GM12878 (cell line): ENCODE data around the gene IRGC.

ENCODE experiments used
- BHLHE40 ChIP-seq, 2 experiments: fragments of 450-650 bp in 1 of 2; IDR thresholded peaks; 2 replicates each; pipeline ENCODE4 v1.6.1; 2011 to 2017; ENCODE audit warnings: low read depth in 2 of 2, borderline replicate concordance in 1 of 2, improper control_type of control experiment in 1 of 2, low read length in 1 of 2, mild to moderate bottlenecking in 1 of 2
- CBFB ChIP-seq: IDR thresholded peaks from 2 replicates; pipeline ENCODE4 v1.6.1; 2016; ENCODE audit warnings: antibody characterized with exemption, low read depth
- CREB1 ChIP-seq: IDR thresholded peaks from 2 replicates; pipeline ENCODE4 v1.6.1; 2012; ENCODE audit warnings: low read depth, mild to moderate bottlenecking, inconsistent platforms
- EP300 ChIP-seq, 2 experiments: fragments of 150-350 bp in 1 of 2; IDR thresholded peaks; 2 replicates each; pipeline ENCODE4 v1.6.1; 2011 to 2012; ENCODE audit warnings: low read depth in 2 of 2, low read length in 2 of 2, borderline replicate concordance in 1 of 2, improper control_type of control experiment in 1 of 2, inconsistent platforms in 1 of 2; ENCODE audit not compliant: control insufficient read depth in 1 of 2
- EZH2 ChIP-seq: IDR thresholded peaks from 2 replicates; pipeline ENCODE4 v1.6.1; 2012; ENCODE audit warnings: low read depth, mild to moderate bottlenecking, control low read depth, inconsistent platforms, low read length, borderline replicate concordance; ENCODE audit not compliant: control insufficient read depth
- MYC ChIP-seq: IDR thresholded peaks from 2 replicates; pipeline ENCODE4 v1.6.1; 2011; ENCODE audit warnings: mild to moderate bottlenecking, low read length, moderate library complexity, inconsistent platforms; ENCODE audit not compliant: insufficient read depth, insufficient replicate concordance, insufficient read length, severe bottlenecking
- NRF1 ChIP-seq: conservative IDR thresholded peaks from 2 replicates; pipeline ENCODE4 v1.6.1; 2011; ENCODE audit warnings: mild to moderate bottlenecking, low read depth, low read length, improper control_type of control experiment
- POLR2A ChIP-seq: IDR thresholded peaks from 2 replicates; pipeline ENCODE4 v1.6.1; 2011; ENCODE audit warnings: low read depth, mild to moderate bottlenecking, low read length
- SRF ChIP-seq, 2 experiments: IDR thresholded peaks; 2 replicates each; pipeline ENCODE4 v1.6.1; 2011; ENCODE audit warnings: low read depth in 2 of 2, low read length in 2 of 2, mild to moderate bottlenecking in 1 of 2, moderate library complexity in 1 of 2
- SUZ12 ChIP-seq: fragments of 200-600 bp; sonication (generic); IDR thresholded peaks from one replicate; pipeline ENCODE4 v1.6.1; 2018; ENCODE audit warnings: antibody characterized with exemption, mild to moderate bottlenecking; ENCODE audit not compliant: unreplicated experiment
- TF ChIP-seq, protein P1 (sequence below), 3 experiments: IDR thresholded peaks in 2 of 3; conservative IDR thresholded peaks in 1 of 3; 2 replicates each; pipeline ENCODE4 v1.5.1; 2011; ENCODE audit warnings: low read depth in 3 of 3, low read length in 3 of 3, mild to moderate bottlenecking in 3 of 3, control low read depth in 2 of 3, moderate library complexity in 2 of 3, inconsistent platforms in 1 of 3, mixed read lengths in 1 of 3; ENCODE audit not compliant: control insufficient read depth in 2 of 3, insufficient read depth in 1 of 3; ENCODE audit errors: extremely low read depth in 1 of 3
- TF ChIP-seq, protein P2 (sequence below): fragments of 450-650 bp; IDR thresholded peaks from 2 replicates; pipeline ENCODE4 v1.6.1; 2014; ENCODE audit warnings: mild to moderate bottlenecking
- TF ChIP-seq, protein P3 (sequence below): IDR thresholded peaks from 2 replicates; pipeline ENCODE4 v1.6.1; 2012; ENCODE audit warnings: low read length, inconsistent platforms

DNA sequence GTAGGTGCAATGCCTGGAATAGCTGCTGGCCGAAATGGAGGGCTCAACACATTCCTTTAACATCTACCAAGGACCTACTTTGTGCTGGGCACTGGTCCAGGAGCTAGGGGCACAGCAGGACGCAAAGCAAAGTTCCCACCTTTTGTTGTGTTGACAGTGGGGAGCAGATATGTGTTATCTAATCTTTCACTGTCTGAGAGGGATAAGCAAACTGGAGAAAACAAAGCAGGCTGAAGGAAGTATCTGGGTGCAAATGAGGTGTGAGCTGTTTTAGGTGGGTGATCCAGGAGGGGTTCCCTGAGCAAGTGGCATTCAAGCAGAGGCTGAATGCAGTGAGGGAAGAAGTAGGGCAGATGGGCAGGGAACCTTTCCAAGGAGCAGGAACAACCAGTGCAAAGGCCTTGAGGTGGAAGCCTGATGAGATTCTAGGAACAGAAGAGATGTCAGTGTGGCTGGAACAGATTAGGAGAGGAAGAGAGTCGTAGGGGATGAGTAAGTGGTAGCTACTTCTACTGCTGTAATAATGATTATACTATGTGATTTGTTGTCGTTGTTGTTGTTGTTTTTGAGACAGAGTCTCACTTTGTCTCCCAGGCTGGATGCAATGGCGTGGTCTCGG, 43.7 kb upstream of the IRGC start:
- no peak for TF ChIP-seq BHLHE40 (IDR thresholded peaks at IDR 0.05; ENCODE audit: borderline replicate concordance in 1 of 2, low read depth in 2 of 2, low read length in 1 of 2)
- no peak for TF ChIP-seq EP300 (IDR thresholded peaks at IDR 0.05; ENCODE audit: borderline replicate concordance in 1 of 2, control insufficient read depth in 1 of 2, low read depth in 2 of 2, low read length in 2 of 2)
- no peak for TF ChIP-seq NRF1
- TF ChIP-seq, protein P1, sequence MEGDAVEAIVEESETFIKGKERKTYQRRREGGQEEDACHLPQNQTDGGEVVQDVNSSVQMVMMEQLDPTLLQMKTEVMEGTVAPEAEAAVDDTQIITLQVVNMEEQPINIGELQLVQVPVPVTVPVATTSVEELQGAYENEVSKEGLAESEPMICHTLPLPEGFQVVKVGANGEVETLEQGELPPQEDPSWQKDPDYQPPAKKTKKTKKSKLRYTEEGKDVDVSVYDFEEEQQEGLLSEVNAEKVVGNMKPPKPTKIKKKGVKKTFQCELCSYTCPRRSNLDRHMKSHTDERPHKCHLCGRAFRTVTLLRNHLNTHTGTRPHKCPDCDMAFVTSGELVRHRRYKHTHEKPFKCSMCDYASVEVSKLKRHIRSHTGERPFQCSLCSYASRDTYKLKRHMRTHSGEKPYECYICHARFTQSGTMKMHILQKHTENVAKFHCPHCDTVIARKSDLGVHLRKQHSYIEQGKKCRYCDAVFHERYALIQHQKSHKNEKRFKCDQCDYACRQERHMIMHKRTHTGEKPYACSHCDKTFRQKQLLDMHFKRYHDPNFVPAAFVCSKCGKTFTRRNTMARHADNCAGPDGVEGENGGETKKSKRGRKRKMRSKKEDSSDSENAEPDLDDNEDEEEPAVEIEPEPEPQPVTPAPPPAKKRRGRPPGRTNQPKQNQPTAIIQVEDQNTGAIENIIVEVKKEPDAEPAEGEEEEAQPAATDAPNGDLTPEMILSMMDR (IDR thresholded peaks at IDR 0.05 in 2 of 3, conservative IDR thresholded peaks at IDR 0.05 in 1 of 3; ENCODE audit: control insufficient read depth in 2 of 3, extremely low read depth in 1 of 3, insufficient read depth in 1 of 3, low read depth in 3 of 3, low read length in 3 of 3): no peak
- TF ChIP-seq, protein P2, sequence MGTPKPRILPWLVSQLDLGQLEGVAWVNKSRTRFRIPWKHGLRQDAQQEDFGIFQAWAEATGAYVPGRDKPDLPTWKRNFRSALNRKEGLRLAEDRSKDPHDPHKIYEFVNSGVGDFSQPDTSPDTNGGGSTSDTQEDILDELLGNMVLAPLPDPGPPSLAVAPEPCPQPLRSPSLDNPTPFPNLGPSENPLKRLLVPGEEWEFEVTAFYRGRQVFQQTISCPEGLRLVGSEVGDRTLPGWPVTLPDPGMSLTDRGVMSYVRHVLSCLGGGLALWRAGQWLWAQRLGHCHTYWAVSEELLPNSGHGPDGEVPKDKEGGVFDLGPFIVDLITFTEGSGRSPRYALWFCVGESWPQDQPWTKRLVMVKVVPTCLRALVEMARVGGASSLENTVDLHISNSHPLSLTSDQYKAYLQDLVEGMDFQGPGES: no peak
- TF ChIP-seq, protein P3, sequence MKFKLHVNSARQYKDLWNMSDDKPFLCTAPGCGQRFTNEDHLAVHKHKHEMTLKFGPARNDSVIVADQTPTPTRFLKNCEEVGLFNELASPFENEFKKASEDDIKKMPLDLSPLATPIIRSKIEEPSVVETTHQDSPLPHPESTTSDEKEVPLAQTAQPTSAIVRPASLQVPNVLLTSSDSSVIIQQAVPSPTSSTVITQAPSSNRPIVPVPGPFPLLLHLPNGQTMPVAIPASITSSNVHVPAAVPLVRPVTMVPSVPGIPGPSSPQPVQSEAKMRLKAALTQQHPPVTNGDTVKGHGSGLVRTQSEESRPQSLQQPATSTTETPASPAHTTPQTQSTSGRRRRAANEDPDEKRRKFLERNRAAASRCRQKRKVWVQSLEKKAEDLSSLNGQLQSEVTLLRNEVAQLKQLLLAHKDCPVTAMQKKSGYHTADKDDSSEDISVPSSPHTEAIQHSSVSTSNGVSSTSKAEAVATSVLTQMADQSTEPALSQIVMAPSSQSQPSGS: no peak
- TF ChIP-seq POLR2A: no peak
- no peak for TF ChIP-seq CREB1
- TF ChIP-seq SRF (IDR thresholded peaks at IDR 0.05; ENCODE audit: low read depth in 2 of 2, low read length in 2 of 2): no peak
- TF ChIP-seq EZH2: no peak
- TF ChIP-seq MYC: no peak
- no peak for TF ChIP-seq CBFB
- no peak for TF ChIP-seq SUZ12
